Inflammatory macrophage treated with lipopolysaccharide for 1 hour (primary cell): ENCODE results near the gene FAAP100.
"Not testable (repeated sequence)": the region's sequence is repeated elsewhere in the genome, so short reads cannot be mapped to it uniquely, and the experiment has no call there.

Experiments used
- DNase-seq, 2 donors: peaks; one replicate each; pipeline ENCODE4 v3.0.0-alpha.2; 2020 to 2022

FAAP100 gene

DNA sequence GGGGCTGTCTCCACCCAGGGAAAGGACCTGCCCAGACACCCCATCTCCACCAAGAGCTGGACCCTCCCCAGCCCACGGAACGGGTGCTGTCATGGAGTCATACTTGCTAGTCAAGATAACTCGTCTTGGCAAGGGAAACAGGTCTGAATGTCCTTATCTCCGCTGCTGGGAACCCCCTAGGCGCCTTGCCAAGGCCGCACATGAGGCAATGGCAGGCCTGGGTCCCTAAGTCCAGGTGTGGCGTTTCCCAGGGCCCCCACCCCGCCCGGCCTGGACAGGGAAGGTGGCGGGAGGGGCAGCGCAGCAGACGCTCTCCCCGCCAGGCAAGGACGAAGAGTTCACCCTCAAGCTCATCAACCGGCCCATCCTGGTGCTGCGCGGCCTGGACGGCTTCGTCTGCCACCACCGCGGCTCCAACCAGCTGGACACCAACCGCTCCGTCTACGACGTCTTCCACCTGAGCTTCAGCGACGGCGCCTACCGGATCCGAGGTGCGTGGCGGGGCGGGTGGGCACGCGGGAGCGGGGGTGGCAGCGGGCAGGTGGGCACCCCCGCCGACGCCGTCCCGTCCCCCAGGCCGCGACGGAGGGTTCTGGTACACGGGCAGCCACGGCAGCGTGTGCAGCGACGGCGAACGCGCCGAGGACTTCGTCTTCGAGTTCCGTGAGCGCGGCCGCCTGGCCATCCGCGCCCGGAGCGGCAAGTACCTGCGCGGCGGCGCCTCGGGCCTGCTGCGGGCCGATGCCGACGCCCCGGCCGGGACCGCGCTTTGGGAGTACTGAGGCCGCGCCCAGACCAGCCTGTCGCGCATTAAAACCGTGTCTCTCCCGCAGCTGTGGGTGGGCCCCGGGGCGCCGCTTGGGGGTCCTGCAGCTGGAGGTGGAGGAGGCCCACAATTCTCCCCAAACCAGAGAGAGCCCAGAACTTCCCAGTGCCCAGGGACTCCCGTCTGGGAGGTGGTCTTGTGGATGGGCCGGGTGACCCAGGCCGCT is 15.6 kb downstream of the FAAP100 start:
- DNase-seq, result no peak

DNA sequence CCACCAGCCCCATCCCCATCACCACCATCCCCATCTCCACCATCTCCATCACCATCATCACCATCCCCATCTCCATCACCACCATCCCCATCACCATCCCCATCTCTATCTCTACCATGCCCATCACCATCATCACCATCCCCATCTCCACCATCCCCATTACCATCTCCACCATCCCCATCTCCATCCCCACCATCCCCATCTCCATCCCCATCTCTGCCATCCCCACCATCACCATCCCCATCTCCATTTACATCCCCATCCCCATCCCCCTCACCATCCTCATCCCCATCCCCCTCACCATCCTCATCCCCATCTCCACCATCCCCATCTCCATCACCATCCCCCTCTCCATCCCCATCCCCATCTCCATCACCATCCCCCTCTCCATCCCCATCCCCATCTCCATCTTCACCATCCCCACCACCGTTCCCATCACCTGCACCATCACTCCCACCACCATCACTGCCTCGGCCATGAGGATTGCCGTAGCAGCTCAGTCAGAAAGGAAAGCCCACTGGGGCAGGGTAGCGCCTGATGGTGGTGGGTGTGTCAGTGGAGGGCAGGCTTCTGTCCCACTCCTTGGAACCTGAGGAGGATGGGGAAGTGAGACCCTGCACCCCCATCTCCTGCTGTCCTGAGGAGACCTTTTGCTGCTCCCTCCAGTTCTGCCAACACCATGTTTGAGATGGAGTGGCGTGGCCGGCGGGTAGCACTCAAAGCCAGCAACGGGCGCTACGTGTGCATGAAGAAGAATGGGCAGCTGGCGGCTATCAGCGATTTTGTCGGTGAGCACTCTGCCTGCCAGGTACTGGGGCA is 16.5 kb downstream of the FAAP100 start:
- DNase-seq, result no peak

DNA sequence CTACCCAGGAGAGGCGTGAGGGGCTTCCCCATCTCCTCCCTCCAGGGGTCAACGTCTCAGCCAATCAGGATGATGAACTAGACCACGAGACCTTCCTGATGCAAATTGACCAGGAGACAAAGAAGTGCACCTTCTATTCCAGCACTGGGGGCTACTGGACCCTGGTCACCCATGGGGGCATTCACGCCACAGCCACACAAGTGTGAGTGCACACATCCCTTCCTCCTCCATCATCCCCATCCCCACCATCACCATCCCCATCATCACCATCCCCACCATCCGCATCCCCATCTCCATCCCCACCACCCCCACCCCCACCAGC is 17.2 kb downstream of the FAAP100 start:
- DNase-seq, result no peak

- DNase-seq, result no peak
Observed at GRCh38 chr17:81534157-81535006, 17.8 kb downstream of the FAAP100 start.

GRCh38 chr17:81533339-81534141 is 18.6 kb downstream of the FAAP100 start:
- no peak for DNase-seq

DNA sequence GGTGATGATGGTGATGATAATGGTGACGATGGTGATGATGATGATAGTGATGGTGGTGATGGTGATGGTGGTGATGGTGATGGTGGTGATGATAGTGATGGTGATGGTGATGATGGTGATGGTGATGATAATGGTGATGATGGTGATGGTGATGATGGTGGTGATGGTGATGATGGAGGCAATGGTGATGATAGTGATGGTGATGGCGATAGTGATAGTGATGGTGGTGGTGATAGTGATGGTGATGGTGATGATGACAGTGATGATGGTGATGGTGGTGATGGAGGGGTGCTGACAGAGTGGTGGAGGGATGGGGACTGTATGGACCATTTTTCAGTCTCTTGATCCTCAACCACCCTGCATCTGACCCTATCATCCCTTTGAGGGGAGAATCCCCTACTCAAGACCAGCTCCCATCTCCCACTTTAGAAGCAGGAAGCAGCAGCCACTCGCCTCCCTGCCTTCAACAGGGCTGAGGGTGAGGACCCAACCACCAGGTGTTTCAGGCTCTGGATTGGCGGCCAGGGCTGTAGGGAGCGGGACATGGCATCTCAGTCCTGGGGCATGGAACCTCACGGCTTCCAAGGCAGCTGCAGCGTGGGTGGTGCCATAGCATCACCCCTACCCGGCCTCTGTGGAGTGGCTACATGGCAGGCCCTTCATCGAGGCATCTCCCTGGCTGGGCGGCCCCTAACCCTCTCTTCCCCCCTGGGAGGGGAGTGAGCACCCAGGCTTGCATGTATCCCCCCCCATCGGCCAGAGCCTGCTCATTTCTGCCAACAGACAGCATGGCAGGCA is 19.5 kb downstream of the FAAP100 start:
- no peak for DNase-seq

DNA sequence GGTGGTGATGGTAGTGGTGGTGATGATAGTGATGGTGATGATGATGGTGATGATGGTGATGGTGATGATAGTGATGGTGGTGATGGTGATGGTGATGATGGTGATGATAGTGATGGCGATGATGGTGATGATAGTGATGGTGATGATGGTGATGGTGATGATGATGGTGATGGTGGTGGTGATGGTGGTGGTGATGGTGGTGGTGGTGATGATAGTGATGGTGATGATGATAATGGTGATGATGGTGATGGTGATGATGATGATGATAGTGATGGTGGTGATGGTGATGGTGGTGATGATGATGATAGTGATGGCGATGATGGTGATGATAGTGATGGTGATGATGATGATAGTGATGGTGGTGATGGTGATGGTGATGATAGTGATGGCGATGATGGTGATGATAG is 20.2 kb downstream of the FAAP100 start:
- not testable (repeated sequence) for DNase-seq

DNA sequence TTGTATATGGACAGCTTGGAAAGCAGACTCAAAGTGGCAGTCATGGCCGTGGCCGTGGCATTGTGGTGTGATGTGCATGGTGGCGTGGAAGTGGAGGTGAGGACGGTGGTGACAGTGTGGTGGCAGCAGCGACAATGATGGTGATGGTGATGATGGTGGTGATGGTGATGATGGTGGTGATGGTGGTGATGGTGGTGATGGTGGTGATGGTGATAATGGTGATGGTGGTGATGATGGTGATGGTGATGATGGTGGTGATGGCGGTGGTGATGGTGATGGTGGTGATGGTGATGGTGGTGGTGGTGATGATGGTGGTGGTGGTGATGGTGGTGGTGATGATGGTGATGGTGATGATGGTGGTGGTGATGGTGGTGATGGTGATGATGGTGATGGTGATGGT is 21.1 kb downstream of the FAAP100 start:
- DNase-seq, result not testable (repeated sequence)

DNA sequence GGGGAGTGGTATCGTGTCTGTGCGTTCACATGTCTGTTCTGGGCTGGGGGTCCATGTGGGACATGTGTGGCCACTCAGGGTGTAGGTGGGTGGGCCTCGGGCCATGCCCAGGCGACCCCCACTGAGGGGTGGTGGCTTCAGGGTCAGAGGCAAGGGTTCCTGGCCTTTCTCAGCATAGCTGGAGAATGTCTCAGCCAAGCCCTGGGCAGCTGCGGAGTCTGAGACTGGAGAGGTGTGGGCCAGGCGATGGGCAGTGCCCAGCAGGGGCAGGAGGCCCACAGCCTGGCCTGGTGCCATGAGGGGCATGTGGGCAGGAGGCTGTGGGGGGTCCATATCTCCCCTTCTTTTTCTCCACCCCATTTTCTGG is 22.7 kb downstream of the FAAP100 start:
- DNase-seq, result no peak

DNA sequence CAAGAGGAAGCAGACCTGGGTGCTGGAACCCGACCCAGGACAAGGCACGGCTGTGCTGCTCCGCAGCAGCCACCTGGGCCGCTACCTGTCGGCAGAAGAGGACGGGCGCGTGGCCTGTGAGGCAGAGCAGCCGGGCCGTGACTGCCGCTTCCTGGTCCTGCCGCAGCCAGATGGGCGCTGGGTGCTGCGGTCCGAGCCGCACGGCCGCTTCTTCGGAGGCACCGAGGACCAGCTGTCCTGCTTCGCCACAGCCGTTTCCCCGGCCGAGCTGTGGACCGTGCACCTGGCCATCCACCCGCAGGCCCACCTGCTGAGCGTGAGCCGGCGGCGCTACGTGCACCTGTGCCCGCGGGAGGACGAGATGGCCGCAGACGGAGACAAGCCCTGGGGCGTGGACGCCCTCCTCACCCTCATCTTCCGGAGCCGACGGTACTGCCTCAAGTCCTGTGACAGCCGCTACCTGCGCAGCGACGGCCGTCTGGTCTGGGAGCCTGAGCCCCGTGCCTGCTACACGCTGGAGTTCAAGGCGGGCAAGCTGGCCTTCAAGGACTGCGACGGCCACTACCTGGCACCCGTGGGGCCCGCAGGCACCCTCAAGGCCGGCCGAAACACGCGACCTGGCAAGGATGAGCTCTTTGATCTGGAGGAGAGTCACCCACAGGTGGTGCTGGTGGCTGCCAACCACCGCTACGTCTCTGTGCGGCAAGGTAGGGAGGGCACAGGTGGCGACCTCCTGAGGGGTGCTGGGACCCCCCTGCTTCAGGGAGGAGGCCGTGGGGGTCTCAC is 23.3 kb downstream of the FAAP100 start:
- no peak for DNase-seq

GRCh38 chr17:81528384-81528650 is 23.8 kb downstream of the FAAP100 start:
- no peak for DNase-seq

DNA sequence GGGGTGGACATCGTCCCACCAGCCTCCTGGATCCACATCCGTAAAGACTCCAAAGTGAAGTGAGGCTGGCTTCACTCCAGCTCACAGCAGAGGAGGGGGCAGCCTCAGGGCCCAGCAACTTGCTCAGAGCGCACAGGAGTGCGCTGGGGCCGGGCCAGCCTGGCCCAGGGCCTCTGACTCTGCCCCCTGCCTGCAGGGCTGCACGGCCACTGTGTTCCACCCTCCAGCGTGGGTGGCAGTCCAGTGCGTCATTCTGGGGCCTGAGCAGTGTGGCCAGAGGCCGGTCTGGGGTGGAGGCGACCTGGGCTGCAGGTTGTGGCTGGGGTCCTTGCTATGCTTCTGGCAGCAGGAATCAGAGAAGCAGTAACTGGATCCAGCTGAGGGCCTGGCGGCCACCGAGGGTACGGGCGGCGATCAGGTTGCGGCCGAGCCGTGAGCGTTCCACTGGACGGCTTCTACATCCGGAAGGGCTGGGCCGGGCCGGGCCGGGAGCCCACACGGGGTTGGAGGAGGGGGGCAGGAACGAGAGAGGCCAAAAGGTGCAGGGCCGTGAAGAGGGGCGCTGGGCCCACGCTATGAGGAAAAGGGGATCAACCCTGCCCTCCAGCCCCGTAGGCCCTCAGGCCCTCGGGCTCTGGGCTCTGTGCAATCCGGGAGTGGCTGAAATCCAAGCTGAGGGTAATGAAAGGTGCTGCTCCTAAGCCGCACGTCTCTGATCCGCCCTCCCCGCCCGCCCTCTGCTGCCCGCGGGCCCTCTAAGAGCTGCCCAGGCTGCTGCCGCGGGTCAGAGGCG is 24.4 kb downstream of the FAAP100 start, which contains the start of gene FSCN2:
Gene FSCN2 (plus strand): TSS at position 787 of the 793 bp plus-strand sequence. CDS start 155 bp downstream, outside the sequence.
- DNase-seq, result no peak

DNA sequence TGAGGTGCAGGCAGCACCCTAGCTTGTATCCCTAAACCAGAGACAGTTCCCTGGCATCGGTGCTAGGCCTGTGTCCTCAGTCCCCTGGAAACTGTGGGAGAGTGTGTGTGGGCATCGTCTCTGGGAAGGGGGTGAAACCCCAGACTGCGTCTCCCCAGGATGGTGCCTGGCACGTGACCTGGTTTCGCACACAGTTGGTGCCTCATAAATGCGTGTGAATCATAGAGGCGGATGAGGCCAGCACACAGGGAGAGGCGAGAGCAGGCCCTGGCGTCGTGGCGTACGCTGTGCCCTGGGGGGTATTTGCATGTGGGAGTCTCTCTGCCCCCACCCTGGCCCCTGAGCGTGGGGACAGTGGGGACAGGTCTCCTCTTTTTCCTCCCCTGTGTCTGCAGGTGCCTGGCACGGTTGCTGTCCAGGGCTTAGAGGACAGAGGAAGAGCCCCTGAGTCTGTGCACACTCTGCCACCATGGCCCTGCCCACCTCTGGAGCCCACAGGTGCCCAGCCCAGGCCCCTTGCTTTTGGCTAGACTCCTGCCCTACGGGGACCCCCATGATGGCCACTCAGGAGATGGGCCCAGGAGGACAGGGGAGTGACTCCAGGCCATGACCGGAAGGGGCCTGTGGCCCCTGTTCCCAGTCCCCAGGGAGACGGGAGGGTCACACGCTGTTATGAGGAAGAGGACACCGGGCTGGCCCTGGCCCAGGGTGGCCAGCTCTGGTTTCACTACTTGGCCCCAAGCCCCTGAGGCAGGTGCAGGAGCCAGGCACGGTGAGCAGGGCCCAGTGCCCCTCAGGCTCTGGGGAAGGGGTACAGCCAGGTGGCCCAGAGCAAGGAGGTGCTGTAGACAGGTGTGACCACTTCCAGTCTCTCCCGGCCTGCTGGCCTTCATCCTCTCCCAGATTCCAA is 25.2 kb downstream of the FAAP100 start:
- no peak for DNase-seq

DNA sequence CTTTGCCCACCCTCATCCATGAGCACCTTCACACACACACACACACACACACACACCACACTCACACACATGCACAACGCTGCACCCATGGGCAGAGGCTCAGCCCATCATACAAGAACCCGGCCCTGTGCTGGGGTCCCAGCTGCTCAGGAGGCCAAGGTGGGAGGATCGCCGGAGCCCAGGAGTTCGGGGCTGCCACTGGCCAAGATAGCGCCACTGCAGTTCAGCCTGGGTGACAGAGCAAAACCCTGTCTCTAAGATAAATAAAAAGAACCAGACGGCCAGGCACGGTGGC is 27.3 kb downstream of the FAAP100 start:
- no peak for DNase-seq

- no peak for DNase-seq
Observed at GRCh38 chr17:81524039-81524864, 27.9 kb downstream of the FAAP100 start.

DNA sequence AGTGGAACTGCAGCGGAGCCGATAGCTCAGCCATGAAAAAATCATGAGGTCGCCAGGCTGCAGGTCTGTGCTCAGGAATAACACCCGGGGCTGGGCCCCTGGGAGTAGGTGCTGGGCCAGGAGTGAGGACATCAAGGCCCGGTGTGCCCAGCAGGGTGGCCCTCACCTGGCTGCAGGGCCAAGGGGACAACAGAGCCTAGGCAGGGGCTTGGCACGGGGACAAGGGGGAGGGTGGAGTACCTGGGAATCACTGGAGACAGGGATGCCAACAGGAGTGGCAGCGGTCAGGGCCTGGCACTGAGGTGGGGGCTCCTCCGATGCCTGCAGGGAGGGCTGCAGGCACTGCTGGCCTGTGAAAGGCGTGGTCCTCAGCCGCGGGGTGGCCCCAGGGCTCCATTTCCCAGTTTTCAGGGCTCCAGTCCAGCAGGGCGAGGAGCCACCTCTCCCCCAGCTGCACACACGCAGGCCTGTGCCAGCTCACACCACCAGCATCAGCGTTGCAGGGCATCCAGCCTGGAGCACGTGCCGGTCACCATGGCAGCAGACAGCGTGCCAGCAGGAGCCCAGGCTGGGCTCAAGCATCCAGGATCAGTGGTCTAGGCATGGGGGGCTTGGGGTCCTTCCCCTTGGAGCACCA is 28.6 kb downstream of the FAAP100 start:
- no peak for DNase-seq
